Activated CD8-positive, alpha-beta memory T cell treated with anti-CD3 and anti-CD28 coated beads, Interleukin-2, amount 50 U/mL, for 24 hours (primary cell): ENCODE measurements around the gene FNDC1.

ENCODE experiments used
- DNase-seq: peaks from one replicate; pipeline ENCODE4 v3.0.0-alpha.2; 2020; ENCODE audit errors: extremely low read depth

Gene FNDC1

DNA sequence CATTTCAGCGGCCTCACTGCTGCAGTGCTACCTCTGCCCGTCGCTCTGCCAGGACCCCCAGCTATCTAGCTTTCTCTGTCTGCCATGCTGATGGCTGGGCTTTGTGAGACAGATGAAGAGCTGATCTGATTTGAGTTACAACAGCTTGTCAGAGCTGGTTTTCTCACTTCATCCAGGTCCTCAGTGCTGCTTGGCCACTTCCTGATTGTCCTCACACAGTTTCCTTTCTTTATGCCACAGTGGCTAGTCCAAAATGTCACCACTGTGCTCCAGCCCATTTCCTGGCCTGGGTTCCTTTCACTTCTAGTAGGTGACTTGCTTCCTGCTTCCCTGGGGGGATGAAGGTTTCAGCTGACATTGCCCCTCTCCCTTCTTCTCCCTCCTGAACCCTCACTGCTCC, 35.4 kb downstream of the FNDC1 start:
- DNase-seq = no peak

DNA sequence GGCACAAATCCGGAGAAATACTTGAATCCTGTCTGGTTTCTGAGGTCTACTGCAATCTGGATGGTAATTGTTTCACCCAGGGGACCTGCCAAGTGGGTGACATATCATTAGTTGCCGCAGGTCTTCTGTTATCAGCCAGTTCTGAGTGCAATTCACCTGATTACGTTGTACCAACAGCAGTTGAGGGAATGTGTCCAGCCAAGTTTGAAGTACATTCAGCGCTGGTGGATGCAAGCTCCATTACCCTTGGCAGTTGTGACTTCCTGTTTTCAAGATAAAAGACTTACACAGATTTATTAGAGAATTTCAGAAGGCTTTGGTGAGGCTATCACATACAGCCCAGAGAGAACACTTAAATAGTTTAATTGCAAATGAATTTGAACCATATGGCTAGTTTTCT, 42.8 kb downstream of the FNDC1 start:
- DNase-seq = no peak

DNA sequence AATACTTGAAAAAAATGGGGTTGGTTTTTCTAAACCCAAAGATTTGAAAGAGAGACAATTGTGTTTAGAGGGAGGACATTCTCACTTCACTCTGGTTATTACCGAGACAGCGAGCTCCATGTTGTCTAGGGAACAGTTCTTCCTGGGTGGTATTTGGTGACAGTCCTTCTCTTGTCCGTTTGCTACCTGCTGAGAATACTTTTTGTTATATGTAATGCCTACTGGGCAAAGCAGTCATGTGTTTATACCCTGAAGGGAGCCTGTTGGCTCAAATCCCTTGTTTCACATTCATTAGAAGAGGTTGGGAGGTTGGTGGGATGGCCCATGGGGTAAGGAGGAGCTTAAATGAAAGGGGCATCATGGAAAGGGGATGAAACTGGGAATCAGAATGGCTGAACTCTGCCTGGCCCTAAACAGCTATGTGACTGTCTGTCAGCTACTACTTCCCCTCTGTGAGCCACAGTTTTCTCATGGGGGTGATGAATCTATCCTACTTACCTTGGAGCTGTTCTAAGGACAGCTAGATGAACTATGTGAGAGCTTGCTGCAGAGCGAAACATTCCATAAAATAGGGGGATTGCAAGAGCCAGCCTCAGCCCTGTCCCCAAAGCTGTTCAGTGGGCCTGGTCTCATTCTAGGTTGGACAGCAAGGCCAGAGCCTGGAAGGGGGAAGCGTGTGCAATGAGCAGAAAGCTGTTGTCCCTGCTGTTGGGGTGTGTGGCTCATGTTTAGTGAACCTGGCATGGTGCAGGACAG, 43.5 kb downstream of the FNDC1 start:
- no peak for DNase-seq

DNA sequence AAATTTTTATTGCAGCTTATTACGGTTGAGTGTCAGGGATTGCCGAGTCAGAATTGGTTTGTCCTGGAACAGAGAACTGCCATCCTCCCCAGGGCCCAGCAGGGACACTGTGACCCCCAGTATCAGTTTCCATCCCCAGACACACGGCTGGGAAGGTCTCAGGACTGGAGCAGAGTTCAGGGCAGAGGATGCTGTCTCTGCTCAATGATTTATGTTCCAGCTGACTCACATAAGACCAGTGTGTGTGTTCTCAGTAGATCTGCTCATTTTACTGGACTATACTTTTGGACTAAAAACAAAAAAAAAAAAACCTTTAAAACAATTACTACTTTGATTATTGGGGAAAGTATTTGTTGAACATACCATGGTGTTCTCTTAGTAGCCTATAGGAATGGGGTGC, 44.2 kb downstream of the FNDC1 start:
- no peak for DNase-seq

DNA sequence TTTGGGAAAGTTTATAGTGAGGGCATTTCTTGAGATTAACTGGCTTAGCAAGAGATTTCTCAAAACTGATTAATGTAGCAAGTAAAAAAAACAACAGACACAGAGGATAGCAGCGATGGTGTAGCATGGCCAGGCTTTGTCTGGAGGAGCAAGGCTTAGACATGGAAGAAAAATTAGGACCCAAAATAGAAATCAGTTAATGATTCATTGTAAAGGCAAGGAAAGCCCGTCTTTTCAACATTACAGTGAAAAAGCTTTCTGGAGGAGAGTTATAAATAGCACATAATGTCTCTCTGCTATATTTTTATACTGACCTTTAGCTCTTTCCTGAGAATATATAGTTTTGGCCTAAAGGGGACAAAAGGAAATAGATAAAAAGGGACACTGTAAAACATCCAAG, 45.1 kb downstream of the FNDC1 start:
- no peak for DNase-seq

DNA sequence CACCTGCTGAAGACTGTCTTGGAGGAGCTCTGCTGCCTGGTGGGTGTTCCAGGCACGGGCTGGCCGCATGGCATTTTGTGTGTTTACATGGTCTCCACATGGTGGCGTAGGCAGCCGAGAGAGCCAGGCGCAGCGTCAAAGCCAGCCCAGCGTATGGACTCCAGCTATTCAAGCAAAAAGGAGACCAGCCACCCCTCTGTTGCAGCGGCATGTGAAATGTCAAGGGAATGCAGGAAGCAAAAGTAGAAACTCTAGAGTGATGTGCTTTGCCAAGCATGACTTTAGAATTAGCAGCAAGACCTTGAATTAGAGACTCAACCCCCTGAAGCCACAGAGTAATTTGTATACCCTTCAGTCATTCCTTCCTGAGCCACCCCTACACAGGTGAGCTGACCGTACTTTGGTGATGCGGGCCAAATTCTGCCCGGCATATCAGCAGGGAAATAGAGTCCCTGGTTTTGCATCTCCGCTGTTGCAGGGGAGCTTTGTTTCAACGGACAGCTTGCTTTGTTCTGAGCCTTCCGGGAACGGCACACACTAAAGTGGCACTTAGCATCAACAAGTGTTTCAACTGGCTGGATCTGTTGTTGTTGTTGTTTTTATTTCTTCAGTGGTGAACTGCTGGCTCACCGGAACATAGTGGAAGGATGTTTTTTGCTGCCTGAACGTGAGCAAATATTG, 48.5 kb downstream of the FNDC1 start:
- no peak for DNase-seq

DNA sequence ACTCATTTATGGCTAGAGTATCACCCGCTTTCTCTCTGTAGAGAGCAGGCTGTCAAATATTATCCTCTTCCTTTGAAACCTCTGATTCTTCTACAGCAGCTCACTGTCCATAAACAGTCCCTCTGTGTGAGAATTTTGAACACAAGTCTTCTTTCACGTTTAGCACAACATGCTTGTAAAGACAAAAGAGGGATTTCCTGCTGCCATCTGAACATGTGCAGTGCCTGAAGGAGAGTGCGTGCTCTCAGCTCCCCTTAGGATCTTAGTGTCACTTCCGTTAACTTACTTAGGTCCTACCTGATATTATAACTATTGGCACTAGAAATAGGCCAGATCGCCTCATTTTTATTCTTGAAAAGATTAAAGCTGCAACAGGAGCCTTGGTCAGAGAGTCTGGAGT, 50.9 kb downstream of the FNDC1 start:
- no peak for DNase-seq

DNA sequence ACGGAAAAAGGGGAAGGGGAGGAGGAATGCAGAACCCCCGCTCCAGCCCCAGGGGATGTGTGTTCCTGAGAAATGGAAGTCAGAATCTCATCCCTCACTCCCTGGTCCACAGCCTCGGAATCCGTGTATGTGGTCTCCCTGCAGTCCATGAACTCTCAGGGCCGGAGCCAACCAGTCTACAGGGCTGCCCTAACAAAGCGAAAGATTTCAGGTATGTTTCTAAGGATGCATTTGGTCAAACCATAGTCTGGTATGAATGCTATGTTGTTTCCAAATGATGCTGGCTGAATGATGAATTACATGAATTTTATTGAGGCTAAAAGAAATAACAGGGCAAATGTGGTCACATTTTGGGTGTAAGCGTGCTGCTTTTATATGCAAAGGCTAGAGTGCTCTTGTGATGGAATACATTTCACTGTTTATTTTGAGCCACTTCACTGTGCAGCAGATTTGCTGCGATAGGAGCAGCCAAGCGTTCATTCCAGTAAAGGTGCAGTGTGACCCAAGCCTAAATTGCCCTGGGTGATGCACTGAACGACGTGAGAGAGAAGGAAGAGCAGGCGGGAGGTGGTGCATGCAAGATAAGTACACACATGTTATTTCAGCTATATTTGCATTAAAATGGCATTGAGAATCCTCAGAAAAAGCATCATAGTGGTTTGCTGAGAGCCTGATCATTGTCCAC, 52.4 kb downstream of the FNDC1 start:
- no peak for DNase-seq

DNA sequence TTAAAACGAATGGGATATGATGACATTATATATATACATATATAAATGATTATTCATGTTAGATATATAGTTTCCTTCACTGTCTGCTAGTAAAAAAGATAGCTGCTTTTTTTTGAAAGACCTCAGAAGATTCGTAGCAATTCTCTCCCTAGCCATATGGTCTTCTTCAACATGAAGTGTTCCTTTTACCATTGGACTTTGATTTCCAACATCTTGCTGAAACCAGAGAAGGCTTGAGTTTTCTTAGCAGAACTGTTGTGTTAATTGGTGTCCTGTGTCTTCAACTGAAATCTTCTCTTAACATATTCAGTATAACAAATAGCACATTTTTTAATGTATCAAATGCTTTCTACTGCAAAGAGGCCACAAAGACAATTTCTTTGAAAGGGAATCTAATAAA, 55.3 kb downstream of the FNDC1 start:
- DNase-seq = no peak

DNA sequence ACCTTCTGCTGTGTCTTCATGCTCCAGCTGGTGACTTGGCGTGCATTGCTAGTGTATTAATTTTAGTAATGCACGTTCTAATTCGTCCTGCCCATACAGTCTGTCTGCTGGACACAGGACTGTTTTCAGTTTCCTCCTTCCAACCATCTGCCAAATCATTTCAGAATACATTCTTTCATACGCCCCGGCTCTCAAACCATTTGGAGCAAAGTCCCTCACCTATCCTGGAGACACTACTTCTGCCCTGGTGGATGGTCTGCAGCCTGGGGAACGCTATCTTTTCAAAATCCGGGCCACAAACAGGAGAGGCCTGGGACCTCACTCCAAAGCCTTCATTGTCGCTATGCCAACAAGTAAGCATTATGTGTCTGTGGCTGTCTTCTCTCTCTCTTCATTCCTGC, 60.5 kb downstream of the FNDC1 start:
- no peak for DNase-seq

DNA sequence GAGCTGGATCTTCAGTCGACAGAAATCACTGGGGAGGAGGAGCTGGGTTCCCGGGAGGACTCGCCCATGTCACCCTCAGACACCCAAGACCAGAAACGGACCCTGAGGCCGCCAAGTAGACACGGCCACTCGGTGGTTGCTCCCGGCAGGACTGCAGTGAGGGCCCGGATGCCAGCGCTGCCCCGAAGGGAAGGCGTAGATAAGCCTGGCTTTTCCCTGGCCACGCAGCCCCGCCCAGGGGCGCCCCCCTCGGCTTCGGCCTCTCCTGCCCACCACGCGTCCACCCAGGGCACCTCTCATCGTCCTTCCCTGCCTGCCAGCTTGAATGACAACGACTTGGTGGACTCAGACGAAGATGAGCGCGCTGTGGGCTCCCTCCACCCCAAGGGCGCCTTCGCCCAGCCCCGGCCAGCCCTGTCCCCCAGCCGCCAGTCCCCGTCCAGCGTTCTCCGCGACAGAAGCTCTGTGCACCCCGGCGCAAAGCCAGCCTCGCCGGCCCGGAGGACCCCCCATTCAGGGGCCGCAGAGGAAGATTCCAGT, 63.0 kb downstream of the FNDC1 start:
- DNase-seq = no peak

DNA sequence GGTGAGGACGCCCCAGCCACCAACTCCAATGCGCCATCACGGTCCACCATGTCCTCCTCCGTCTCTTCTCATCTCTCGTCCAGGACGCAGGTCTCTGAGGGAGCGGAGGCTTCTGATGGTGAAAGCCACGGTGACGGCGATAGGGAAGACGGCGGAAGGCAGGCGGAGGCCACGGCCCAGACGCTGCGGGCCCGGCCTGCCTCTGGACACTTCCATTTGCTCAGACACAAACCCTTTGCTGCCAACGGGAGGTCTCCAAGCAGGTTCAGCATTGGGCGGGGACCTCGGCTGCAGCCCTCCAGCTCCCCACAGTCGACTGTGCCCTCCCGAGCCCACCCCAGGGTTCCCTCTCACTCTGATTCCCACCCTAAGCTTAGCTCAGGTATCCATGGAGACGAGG, 63.6 kb downstream of the FNDC1 start:
- no peak for DNase-seq

DNA sequence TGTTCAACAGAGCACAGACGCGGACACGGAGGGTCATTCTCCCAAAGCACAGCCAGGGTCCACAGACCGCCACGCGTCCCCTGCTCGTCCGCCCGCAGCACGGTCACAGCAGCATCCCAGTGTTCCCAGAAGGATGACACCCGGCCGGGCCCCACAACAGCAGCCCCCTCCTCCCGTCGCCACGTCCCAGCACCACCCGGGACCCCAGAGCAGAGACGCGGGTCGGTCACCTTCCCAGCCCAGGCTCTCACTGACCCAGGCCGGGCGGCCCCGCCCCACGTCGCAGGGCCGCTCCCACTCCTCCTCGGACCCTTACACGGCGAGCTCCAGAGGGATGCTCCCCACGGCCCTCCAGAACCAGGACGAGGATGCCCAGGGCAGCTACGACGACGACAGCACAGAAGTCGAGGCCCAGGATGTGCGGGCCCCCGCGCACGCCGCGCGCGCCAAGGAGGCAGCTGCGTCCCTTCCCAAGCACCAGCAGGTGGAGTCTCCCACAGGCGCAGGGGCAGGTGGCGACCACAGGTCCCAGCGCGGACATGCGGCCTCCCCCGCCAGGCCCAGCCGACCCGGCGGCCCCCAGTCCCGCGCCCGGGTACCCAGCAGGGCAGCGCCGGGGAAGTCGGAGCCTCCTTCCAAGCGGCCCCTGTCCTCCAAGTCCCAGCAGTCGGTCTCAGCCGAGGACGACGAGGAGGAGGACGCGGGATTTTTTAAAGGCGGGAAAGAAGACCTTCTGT, 64.3 kb downstream of the FNDC1 start:
- DNase-seq = no peak

DNA sequence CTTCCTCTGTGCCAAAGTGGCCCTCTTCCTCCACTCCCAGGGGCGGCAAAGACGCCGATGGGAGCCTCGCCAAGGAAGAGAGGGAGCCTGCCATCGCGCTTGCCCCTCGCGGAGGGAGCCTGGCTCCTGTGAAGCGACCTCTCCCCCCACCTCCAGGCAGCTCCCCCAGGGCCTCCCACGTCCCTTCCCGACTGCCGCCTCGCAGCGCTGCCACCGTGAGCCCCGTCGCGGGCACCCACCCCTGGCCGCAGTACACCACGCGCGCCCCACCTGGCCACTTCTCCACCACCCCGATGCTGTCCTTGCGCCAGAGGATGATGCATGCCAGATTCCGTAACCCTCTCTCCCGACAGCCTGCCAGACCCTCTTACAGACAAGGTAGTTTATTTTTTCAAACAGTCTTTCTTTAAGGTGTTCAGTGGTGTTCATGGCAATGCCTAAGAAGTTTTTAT, 64.9 kb downstream of the FNDC1 start:
- DNase-seq = no peak

DNA sequence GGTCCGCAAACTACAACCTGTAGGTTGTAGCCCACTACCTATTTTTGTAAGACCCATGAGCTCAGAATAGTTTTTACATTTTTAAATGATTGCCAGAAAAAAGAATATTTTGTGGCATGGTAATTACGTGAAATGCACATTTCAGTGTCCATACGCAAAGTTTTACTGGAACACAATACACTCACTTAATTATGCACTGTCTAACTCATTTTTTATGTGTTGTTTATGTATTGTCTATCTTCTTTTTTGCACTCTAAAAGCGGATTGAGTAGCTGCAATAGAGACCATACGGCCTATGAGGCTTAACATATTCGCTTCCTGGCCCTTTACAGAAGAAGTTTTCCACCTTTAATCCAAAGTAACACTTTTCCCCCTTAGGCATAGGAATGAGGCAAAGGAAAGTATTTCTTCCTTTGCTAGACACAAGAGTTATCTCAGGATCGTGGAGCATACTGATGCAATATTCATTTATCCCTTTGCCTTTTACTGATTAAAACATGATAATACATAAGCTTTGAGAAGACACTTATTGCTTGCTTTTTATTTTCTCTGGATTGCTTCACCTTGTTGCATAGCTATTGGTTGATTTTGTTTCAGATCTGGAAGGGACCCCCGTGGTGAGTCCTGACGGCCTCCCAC, 69.8 kb downstream of the FNDC1 start:
- DNase-seq = no peak

DNA sequence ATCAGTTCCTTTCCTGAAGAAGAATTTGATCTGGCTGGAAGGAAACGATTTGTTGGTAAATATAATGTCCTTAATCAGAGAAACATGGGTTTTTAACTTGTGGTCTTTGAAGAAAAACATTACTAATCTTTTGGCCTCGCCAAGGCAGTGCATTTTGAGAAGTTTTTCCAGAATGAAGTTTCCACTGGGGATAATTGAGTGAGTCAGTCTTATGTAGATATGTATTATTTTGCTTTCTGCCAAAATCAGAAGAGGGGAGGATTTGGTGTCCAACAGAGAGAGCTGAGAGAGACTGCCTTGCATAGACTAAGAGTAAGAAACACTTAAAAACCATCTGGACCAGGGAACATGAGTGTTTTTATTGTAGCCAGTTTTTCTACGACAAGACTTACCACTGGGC, 79.9 kb downstream of the FNDC1 start:
- no peak for DNase-seq

DNA sequence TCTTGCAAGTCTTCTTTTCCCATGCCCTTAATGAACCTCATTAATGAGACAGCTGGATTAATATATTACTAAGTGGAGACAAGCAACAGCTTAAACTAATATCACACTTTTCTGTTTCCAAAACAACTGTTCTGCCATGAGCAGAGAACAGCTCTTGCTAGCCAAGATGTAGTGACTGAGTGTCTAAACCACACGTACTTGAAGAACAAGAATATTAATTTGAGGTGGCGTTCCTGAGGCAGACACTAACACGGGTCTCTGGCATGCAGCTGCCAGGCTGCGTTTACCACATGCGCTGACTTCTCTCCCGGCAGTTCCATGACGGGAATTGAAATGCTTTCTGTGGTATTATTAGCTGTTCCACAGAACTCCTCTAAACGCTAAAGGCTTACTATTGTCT, 80.6 kb downstream of the FNDC1 start:
- DNase-seq = no peak

DNA sequence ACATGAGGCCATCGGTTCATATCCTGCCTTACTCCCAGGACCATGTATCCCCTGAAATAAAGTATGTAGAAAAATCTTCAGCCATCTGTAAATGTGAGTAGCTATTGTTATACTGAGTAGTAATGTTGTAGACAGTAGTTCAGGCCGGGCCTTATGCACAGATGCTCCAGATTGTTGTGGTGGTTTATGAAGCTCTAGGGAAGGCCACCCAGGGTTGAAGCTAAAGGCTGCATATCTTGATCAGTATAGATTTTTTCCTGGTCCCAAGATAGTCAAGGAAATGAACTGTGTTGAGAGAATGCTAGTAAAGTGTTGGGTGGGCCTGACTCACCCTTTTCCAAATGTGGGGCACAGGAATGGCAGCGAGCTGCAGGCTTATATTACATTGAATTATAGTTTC, 81.4 kb downstream of the FNDC1 start:
- no peak for DNase-seq

DNA sequence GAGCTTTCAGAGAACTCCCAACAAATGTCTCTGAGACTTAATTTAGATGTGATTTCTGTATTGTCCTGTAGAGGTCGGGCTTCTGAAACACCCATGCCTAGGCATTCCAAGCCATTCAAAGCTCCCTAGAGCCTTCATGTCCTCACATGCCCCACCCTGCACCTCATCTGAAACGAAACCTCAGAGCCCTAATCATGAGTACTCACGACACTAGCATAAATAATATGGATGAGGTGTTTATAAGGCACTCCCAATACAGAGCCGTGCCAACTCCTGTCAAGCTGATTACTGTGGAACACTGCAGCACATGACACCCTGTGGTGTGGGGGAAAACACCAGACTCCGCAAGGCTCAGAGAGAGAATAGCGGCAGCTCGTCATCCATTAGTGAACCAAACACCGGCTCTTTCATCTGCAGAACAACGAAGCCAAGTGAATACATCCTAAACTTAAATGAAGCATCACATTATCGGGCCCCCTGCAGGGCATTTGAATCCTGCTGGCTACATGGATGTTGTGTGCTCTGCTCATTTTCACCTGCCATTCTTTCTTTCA, 83.8 kb downstream of the FNDC1 start:
- DNase-seq = no peak

DNA sequence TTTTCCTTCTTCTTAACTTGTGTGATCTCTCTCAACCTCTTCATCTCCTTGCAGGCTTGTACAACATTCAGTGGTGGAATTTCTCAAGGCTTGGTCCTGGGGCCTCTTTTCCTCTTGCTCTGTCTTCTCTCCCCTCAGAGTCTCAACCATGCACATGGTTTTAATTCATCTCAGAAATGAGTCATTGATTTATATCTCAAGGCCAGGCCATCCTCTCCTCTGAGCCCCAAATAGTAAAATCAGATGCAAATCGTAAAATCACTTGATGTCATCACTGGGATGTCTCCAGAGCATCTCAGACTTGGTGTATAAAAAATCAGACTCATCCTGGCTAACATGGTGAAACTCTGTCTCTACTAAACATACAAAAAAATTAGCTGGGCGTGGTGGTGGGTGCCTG, 85.0 kb downstream of the FNDC1 start:
- no peak for DNase-seq

DNA sequence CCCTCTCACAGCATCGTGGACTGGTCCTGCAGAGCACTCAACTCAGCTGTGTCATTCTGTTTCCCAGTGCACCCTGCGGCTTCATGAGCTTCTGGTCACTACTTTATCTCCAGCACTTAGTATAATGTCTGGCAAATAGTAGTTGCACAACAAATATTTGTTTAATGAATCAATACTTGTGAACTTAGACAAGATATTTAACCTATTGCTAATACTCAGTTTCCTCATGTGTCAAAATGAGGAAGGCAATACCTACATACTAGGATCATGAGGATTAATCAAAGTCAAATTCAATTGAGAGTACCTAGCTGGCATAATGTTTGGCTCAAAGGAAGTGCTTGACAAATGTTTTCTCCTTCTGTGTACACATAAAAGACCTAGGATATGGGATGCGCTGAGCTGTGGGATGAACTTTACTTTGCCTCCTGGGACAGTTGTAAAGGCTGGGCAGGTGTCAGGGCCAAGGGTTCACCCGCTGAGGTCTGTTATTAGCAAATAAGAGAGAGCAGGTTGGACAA, 86.3 kb downstream of the FNDC1 start:
- DNase-seq = no peak
